AG08396 (cell line): ENCODE data around the gene IAH1.

Experiments
- DNase-seq: peaks from one replicate; pipeline ENCODE4 v3.0.0; 2012; ENCODE audit warnings: low spot score, mixed read lengths

The IAH1 gene

DNA sequence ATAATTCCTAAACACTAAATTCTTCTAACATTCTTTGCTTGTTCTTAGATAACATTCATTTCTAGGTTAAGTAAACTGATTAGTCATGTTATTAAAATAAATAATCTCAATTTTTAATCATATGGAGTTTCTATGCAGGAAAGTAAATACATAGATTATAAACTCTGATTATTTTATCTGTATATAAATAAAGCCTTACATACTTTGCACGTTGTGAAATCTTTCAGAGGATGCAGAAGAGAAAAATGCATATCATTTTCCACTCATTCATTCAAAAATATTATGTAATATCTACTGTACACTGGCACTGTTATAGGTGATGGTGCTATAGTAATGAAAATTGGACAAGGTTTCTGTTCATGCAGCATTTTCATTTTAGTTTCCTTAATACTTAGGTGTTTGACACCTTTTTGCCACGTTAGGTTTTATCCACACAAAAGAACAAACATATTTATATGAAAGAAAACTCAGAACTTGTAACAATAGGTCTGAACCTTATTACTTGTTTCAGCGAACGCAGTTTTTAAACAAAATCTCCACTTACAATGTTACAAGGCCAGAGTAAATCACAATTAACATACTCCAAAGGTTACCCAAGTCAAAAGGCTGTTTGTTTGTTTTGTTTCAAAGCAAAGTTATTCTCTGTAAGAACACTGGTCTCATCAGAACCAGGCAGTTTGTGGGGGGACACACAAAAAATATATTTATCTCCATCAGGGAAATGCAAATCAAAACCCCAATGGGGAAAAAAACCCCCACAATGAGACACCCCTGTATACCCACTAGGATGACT lies 53.8 kb downstream of the IAH1 start:
- DNase-seq, result no peak

DNA sequence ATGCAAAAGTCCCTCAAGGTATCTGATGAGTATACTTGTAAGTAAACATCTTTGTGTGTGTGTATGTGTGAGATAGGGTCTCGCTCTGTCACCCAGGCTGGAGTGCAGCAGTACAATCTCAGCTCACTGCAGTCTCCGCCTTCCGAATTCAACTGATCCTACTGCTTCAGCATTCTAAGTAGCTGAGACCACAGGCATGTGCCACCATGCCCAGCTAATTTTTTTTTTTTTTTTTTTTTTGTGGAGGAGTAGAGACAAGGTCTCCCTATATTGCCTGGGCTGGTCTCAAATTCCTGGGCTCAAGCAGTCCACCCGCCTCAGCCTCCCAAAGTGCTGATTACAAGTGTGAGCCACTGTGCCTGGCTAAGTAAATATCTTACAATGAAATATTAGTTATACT lies 58.1 kb downstream of the IAH1 start:
- DNase-seq, result no peak

DNA sequence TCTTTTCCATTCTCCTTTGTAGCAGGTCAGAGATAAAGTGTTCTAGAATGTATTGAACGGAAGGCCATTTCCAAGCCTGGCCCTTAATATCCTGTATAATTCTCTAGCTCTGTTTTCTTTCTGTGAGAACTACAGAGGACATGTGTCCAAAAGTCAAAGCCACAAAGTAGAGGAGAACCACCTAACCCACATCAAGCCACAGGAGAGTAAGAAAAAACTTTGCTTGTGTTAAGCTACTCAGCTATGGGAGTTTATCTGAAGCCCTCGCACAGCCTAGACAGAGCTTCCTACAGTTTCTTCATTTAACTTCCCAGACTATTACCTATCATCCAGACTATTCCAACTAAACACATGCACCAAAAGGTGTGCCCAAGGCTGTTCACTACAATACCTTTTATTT lies 59.3 kb downstream of the IAH1 start:
- DNase-seq, result no peak

DNA sequence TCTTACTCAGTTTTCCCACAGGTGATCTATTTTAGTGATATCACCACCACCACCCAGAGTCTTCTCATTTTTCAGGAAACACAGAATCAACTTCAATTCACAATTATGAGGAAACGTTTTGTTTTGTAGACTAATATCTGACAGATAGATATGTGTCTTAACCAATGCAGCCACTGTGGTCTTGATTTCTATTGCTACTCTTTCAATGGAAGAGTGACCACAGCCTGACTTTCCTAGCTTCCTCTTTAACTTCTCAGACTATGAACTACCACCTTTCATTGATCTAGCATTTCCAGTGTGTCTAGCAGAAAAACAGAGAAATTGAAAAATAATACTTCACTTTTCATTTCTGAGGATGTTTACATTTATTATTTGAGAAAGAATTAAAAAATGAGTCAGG lies 60.8 kb downstream of the IAH1 start:
- no peak for DNase-seq

DNA sequence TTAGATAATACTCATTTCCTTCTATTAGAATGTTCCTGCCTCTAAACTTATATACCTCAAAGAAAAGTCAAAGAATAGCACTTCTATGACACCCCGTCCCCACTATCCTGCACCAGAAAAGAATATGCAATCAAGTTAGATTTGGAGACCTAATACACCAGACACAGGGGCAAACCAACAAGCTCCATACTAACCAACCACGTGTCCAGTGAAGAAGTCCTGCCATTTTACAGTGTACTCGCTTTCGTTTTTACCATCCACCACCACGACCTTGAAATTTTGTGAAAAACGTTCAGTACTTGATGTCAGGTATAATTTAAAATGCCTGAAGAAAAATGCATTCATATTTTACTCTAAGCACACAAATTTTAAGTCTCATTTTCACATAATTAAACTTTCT lies 62.2 kb downstream of the IAH1 start:
- no peak for DNase-seq

DNA sequence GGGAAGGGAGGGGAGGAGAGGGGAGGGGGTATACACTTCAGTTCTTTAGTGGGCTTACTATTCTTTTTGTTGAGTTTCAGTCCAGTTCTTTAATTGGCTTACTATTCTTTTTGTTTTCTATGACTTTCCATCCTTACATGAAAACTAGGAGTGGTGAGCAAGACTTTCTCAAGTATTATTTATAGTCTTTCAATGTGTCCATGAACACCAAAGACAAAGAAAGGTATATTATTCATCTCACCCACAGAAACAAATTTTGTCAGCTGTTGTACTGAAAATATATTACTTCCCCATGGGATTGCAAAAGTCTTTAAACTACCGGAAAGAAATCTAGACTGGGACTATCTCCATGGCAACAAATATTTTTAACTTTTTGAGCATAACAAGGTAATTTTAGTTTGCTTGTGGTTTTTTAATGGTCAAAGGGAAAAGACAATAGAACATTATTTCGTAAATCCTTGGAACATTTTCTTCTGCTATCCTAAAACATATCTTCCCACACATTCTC lies 63.7 kb downstream of the IAH1 start:
- no peak for DNase-seq
